Stimulated activated CD4-positive, alpha-beta T cell treated with anti-CD3 and anti-CD28 coated beads, Interleukin-4, amount 100 ng/mL, for 48 hours (primary cell): ENCODE measurements around the gene SHROOM3.

Experiments used
- DNase-seq, 2 donors: peaks; one replicate each; pipeline ENCODE4 v3.0.0-alpha.2; 2020; ENCODE audit warnings: low read depth in 2 of 2

The SHROOM3 gene

GRCh38 chr4:76540486-76540885, 105.5 kb downstream of the SHROOM3 start:
- DNase-seq, result no peak

DNA sequence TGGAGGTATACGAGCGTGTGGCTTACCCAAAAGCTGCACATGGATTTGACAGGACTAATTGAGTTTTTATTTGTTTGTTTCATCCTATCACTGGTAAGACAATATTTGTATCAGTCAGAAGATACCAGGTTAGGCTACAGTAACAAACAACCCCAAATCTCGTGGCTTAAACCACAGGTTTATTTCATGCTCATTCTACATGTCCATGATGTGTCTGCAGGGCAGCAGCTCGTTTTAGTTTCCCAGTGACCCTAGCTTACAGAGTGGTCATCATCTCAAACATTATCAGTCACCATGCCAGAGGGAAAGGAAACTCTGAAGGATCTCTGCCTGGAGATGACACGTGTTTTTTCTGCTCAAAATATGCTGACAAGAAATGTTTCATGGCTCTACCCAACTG, 108.3 kb downstream of the SHROOM3 start:
- DNase-seq, result no peak

DNA sequence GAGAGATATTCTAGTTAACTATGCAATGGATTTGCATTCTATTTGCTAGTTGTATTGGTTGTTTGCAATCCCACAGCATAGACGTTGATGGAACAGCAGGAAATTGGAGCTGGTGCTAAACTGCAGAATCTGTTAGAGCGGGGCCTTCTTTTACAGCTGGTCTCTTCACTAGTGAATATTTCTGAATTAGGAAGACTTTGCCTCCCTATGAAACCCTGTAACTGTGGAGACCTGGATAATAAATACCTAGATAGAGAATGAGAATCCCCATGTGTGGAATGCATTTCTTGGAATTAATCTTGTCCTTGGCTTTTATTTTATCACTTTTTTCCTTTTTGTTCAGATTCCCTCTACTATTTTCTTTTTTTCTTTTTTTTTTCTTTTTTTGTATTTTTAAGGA, 109.7 kb downstream of the SHROOM3 start:
- DNase-seq, result no peak

GRCh38 chr4:76545226-76545884, 110.3 kb downstream of the SHROOM3 start:
- DNase-seq, result no peak

GRCh38 chr4:76546327-76546726, 111.3 kb downstream of the SHROOM3 start:
- no peak for DNase-seq

DNA sequence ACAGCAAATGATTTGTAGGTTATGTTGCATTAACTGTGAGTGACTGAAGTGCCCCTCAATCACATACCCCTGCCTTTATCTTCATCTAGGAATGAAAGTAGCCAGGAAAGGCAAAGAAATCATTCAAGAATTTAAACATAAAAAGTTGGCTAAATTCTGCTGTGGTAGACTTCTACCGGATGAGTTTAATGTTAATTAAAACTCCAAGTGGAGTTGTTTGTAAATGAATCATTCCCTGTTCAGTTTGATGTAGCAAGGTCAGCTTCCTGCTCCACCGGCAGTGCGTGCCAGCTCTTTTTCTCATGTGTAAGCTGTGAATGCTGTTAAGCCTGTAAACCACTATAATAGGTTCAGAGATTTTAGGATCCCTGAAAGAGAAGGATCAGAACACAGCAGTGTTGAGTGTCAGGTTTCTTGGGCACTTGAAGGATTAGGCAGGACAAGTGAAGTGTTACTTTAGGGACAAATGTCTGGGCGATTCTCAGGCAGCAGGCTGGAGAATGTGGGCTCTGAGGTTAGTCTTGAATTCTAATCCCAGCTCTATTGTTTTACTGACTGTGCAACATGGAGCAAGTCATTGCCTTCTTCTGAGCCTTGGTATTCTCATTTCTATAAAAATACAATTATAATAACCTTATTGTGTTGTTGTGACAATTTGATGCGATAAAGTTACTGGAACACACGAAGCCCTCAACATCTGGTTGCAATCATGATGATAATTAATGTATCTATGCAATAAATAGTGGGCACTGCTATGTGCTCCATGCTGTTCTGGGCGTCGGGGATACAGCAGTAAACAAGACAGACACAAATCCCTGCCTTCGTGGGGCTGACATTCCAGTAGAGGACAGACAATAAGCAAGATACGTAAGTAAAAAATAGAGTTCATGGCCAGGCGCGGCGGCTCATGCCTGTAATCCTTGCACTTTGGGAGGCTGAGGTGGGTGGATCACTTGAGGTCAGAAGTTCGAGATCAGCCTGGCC, 112.0 kb downstream of the SHROOM3 start:
- DNase-seq, result no peak

DNA sequence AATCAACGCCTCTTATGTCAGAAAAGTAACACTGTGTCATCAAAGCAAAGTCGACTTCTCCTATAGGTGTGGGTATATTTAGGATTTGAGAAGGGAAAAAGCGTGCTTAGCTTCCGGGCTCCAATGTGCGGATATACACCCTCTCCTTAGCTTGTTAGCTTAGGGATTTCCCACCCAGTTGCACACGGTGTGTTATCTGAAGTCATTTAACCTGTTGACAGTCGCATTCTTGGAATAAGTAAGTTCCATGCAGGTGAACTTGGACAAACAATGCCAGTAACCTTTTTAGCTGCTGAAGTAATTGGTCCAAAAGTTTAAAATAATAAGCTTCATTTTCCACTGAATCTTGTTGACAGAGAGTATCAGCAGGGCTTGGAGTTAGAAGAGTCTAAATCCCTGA, 113.7 kb downstream of the SHROOM3 start:
- no peak for DNase-seq

GRCh38 chr4:76549765-76550164, 114.7 kb downstream of the SHROOM3 start:
- DNase-seq, result no peak

- no peak for DNase-seq
Measured at GRCh38 chr4:76550966-76551780, 116.1 kb downstream of the SHROOM3 start.

DNA sequence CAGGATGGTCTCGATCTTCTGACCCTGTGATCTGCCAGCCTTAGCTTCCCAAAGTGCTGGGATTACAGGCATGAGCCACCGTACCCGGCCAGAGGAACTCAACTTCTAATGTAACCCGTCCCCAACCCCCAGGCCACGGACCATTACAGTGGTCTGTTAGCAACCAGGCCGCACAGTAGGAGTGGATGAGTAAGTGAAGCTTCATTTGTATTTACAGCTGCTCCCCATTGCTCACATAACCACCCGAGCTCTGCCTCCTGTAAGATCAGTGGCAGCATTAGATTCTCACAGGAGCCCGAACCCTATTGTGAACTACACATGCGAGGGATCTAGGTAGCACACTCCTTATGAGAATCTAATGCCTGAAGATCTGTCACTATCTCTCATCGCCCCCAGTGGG, 119.6 kb downstream of the SHROOM3 start:
- no peak for DNase-seq

- DNase-seq, result no peak
Measured at GRCh38 chr4:76556452-76556851, 121.4 kb downstream of the SHROOM3 start.

DNA sequence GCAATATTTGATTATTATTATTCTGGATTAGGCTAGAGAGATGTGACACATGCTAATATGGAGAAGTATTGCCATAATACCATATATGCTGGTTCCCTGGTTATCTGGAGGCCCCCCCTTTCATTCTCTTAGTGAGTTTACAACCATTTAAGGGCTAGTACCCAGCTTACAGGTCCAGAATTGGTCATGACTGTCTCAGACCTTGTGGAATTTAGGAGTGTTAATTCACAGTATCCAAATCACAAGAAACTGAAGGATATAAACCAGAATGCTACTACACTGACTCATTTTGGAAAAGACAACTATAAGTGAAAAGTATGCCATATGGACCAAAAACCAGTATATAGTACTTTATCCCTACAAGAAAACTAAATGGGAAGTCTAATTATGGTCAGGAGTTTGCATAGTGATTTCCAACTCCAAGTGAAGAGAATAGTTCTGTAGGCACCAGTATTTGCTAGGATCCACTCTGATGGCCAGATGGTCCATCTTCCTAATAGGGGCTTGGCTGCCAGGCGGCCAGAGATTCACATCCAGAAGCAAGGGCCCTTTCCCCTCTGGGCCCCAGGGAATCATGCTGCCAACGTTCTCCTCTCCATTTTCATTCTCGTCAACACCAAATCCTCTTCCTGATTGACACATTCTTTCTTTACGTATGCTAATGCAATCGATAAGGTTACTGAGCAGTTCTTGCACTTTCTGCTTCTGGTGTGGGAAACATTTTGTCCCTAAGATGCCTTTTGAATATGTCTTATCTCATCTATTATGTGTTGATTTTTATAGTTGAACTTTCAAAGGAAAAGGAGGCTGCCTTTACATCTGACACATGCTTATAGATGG, 123.6 kb downstream of the SHROOM3 start:
- DNase-seq, result no peak

DNA sequence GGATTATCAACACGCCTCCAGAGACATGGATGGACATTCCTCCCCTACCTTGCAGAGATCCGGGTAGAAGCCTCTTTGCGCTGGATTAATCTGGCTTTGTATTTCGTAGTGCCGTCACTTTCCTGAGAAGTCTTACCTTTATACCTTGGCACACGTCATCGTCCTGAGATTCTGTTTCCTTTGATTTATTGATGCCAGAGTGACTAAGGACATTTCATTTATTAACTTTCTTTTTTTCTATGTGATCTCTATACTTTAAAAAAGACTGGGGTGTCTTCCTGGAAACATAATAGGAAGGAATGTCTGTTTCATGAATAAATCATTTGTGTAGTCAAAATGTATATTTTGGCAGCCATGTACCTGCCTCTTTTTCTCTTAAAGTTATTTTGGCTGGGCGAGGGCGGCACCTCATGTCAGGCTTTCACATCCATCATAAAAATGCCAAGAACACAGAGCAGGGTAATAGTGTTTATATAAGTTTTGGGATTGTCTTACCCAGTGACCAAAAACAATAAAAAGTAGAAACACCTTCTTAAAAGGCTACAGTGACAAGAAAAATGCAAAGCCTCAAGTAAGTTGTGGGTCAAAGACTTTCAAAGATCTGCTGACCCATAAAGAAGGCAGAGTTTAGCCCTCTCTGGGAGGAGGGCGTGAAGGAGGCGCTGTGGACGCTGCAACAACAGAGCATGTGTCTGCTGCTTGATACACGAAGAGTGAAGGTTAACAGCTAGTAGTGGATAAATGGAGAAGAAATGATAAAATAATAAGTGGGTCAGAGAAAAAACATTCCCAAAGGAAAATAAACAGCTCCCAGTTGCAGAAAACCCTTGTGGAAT, 124.4 kb downstream of the SHROOM3 start:
- no peak for DNase-seq

- DNase-seq, result no peak
Measured at GRCh38 chr4:76562161-76562560, 127.1 kb downstream of the SHROOM3 start.

GRCh38 chr4:76562836-76563453, 127.9 kb downstream of the SHROOM3 start:
- no peak for DNase-seq

DNA sequence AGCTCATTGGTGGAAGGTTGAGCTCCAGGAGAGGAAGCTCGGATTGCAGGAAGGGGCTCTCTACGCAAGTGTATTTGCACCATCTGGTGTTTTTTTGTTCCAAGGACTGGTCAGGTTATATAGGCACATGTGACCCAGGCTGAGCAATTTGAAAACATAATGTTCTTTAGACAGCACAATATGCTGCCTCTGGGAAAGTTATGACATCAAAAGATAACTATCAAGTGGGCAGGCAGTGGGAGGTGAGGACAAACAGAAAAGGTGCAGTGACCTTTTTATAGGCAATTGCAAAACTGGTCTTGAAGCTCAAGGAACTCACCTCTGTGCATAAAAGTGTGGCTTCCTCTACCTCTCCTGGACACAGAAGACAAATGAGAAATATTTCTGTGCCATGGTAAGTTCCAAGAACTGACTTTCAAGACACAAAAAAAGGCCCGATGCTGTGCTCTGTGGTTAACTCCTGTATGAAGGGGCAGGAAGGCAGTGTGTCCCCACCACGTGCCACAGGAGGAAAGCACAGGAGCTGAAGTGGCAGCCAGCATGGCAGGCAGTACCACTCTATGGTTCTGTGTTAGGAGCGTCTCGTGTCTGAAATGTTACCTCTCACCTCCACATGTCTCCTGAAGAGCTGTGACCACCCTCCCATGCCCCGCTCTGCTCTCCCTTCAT, 128.6 kb downstream of the SHROOM3 start:
- no peak for DNase-seq

GRCh38 chr4:76564123-76564915, 129.3 kb downstream of the SHROOM3 start:
- no peak for DNase-seq

GRCh38 chr4:76568262-76568661, 133.2 kb downstream of the SHROOM3 start:
- DNase-seq, result no peak

DNA sequence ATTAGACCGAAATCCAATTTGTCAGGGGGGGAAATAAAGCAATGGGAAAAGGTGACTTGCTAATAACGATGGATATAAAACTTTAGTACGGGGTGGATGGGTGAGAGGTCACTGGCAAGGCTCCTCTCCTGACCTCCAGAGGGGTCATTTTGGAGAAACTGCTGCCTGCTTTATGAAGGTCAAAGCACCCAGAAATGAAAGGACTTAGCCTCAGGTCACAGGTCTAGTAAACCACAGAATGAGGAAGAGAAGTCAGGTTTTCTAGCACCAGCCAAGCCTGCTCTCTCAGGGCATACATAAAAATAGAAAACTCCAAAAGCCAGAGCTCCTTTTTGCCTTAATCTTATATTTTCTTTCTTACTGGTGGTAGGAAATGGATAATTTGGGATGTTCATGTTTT, 134.2 kb downstream of the SHROOM3 start:
- DNase-seq, result no peak
